DOHH2 (cell line): ENCODE measurements around the gene VEGFA.

ENCODE experiments used
- H3F3A ChIP-seq: fragments of 200-600 bp; sonication (generic), shearing (Covaris generic); 2 replicates; pipeline ENCODE4 v1.6.0; 2016; ENCODE audit warnings: antibody characterized with exemption, mild to moderate bottlenecking; ENCODE audit not compliant: control insufficient read depth, insufficient read depth
- H3K27ac ChIP-seq: fragments of 200-600 bp; sonication (generic); 2 replicates; pipeline ENCODE4 v1.5.1; 2014; ENCODE audit warnings: low read depth, mild to moderate bottlenecking, low read length, moderate library complexity
- H3K27me3 ChIP-seq: fragments of 200-600 bp; sonication (generic); 2 replicates; pipeline ENCODE4 v1.6.1; 2014; ENCODE audit warnings: mild to moderate bottlenecking, low read length, mixed read lengths; ENCODE audit not compliant: control insufficient read depth
- H3K36me3 ChIP-seq: fragments of 200-600 bp; sonication (generic); 2 replicates; pipeline ENCODE4 v1.6.1; 2014; ENCODE audit warnings: mild to moderate bottlenecking, low read length, moderate library complexity, mixed read lengths; ENCODE audit not compliant: control insufficient read depth
- H3K4me1 ChIP-seq: fragments of 200-600 bp; sonication (generic); 2 replicates; pipeline ENCODE4 v1.6.1; 2014; ENCODE audit warnings: mild to moderate bottlenecking, low read length, mixed read lengths; ENCODE audit not compliant: control insufficient read depth
- H3K4me2 ChIP-seq: fragments of 200-600 bp; sonication (generic); 2 replicates; pipeline ENCODE4 v1.6.0; 2014; ENCODE audit warnings: mild to moderate bottlenecking, low read length, moderate library complexity
- H3K4me3 ChIP-seq: fragments of 200-600 bp; sonication (generic); 2 replicates; pipeline ENCODE4 v1.5.1; 2014; ENCODE audit warnings: mild to moderate bottlenecking, low read length, mixed read lengths
- H3K79me2 ChIP-seq: fragments of 200-600 bp; sonication (generic); 2 replicates; pipeline ENCODE4 v1.6.1; 2014; ENCODE audit warnings: mild to moderate bottlenecking, low read length, mixed read lengths; ENCODE audit not compliant: control insufficient read depth
- H3K9me2 ChIP-seq: fragments of 200-600 bp; sonication (generic); replicated peaks from 2 replicates; pipeline ENCODE4 v1.6.1; 2014; ENCODE audit warnings: mild to moderate bottlenecking, low read length, mixed read lengths; ENCODE audit not compliant: control insufficient read depth
- H3K9me3 ChIP-seq: fragments of 200-600 bp; sonication (generic); 2 replicates; pipeline ENCODE4 v1.6.1; 2014; ENCODE audit warnings: antibody characterized with exemption, low read length, mixed read lengths; ENCODE audit not compliant: control insufficient read depth, insufficient read depth
- H4K20me1 ChIP-seq: fragments of 200-600 bp; sonication (generic); 2 replicates; pipeline ENCODE4 v1.6.0; 2014; ENCODE audit warnings: low read depth, mild to moderate bottlenecking, antibody characterized with exemption, low read length, moderate library complexity; ENCODE audit not compliant: control insufficient read depth, insufficient read depth
- CTCF ChIP-seq: fragments of 200-600 bp; sonication (generic); IDR thresholded peaks from one replicate; pipeline ENCODE4 v1.5.1; 2014; ENCODE audit warnings: antibody characterized with exemption, mild to moderate bottlenecking, low read depth, low read length; ENCODE audit not compliant: poor library complexity, severe bottlenecking
- EZH2phosphoT487 ChIP-seq: fragments of 200-600 bp; sonication (generic); IDR thresholded peaks from 2 replicates; pipeline ENCODE4 v1.6.1; 2017; ENCODE audit warnings: borderline replicate concordance, mild to moderate bottlenecking, antibody characterized with exemption, low read length, moderate library complexity, mixed read lengths

VEGFA gene

GRCh38 chr6:43758617-43759050 is 11.4 kb upstream of the VEGFA start:
- H3K4me1 ChIP-seq: peaks cover 4% of the 10 kb centered on the region
- no peaks in the 10 kb centered on the region for H3K9me2 ChIP-seq
- peaks cover 48% of the 10 kb centered on the region for H3K27me3 ChIP-seq
- H3K4me2 ChIP-seq: no peak overlapping the region
- H3K27ac ChIP-seq: no peak overlapping the region
- TF ChIP-seq CTCF (peak; percentile 95), EZH2phosphoT487 (no peak)
- H3F3A ChIP-seq: no peaks in the 10 kb centered on the region
- no peak overlapping the region for H3K4me3 ChIP-seq
- H3K36me3 ChIP-seq: no peaks in the 10 kb centered on the region
- no peaks in the 10 kb centered on the region for H4K20me1 ChIP-seq
- no peaks in the 10 kb centered on the region for H3K9me3 ChIP-seq
- H3K79me2 ChIP-seq: no peaks in the 10 kb centered on the region

GRCh38 chr6:43759136-43759906 is 10.7 kb upstream of the VEGFA start:
- H3K4me2 ChIP-seq: no peak overlapping the region
- H4K20me1 ChIP-seq: no peaks in the 10 kb centered on the region
- H3K4me1 ChIP-seq: no peaks in the 10 kb centered on the region
- no peak overlapping the region for H3K4me3 ChIP-seq
- peaks cover 54% of the 10 kb centered on the region for H3K27me3 ChIP-seq
- H3K9me3 ChIP-seq: no peaks in the 10 kb centered on the region
- no peaks in the 10 kb centered on the region for H3K9me2 ChIP-seq
- no peaks in the 10 kb centered on the region for H3F3A ChIP-seq
- no peaks in the 10 kb centered on the region for H3K36me3 ChIP-seq
- TF ChIP-seq EZH2phosphoT487 (no peak), CTCF (no peak)
- H3K79me2 ChIP-seq: no peaks in the 10 kb centered on the region
- H3K27ac ChIP-seq: no peak overlapping the region

- TF ChIP-seq EZH2phosphoT487 (no peak), CTCF (no peak)
- Histone ChIP-seq H3K4me2 (no peak overlapping the region), H3K9me2 (no peaks in the 10 kb centered on the region), H4K20me1 (no peaks in the 10 kb centered on the region), H3K27me3 (peaks cover 57% of the 10 kb centered on the region), H3F3A (no peaks in the 10 kb centered on the region), H3K79me2 (no peaks in the 10 kb centered on the region), H3K27ac (no peak overlapping the region), H3K9me3 (no peaks in the 10 kb centered on the region), H3K4me3 (no peak overlapping the region), H3K4me1 (no peaks in the 10 kb centered on the region), H3K36me3 (no peaks in the 10 kb centered on the region)
Observed at GRCh38 chr6:43759907-43760206, 10.2 kb upstream of the VEGFA start.
